GM12878 (cell line): ENCODE results near the gene CTPS1. TPM values are rescaled to one million over a fixed set of nuclear protein-coding genes. Genes with fewer than 3 reads are reported as not detected.

ENCODE experiments used
- ATAC-seq: fragments of 200-7000 bp; cut with Tn5 transposase; 3 replicates; pipeline ENCODE4 v1.9.1; 2020; ENCODE audit warnings: mild to moderate bottlenecking, moderate library complexity
- BruUV-seq: library from RNA; stranded (reverse); fragments of 400-500 nt; replicated peaks from 2 replicates; lab custom pipeline; 2021; lab: Mats Ljungman, UMichigan
- CTCF ChIA-PET: fragments of 300-600 bp; sonication (Branson Sonifier 250); formaldehyde crosslinking; extraction: SDS; loops from one replicate; lab custom pipeline; 2021; ENCODE audit warnings: inconsistent platforms; lab: Yijun Ruan, JAX
- POLR2A ChIA-PET: fragments of 350-600 bp; formaldehyde crosslinking; extraction: SDS; loops from one replicate; lab custom pipeline; 2021; ENCODE audit warnings: inconsistent platforms; lab: Charles Lee
- RAD21 ChIA-PET: fragments of 300-600 bp; sonication (Branson Sonifier 250); formaldehyde crosslinking; loops from one replicate; lab custom pipeline; 2023; ENCODE audit warnings: antibody characterized with exemption; ENCODE audit not compliant: unreplicated experiment; lab: Charles Lee
- SMC1A ChIA-PET: fragments of 300-600 bp; sonication (Branson Sonifier 250); formaldehyde crosslinking; loops from one replicate; lab custom pipeline; 2023; ENCODE audit not compliant: unreplicated experiment, uncharacterized antibody; lab: Charles Lee
- DNase-seq: peaks from one replicate; pipeline ENCODE4 v3.0.0-alpha.2; 2011; ENCODE audit warnings: low read depth, low spot score
- FAIRE-seq: peaks from 3 replicates; lab custom pipeline; 2011; peaks lifted over from hg19 to GRCh38; lab: Jason Lieb, UNC
- H2AFZ ChIP-seq: 2 replicates; pipeline ENCODE4 v1.6.0; 2011; ENCODE audit warnings: low read depth, low read length, control low read depth; ENCODE audit not compliant: control insufficient read depth
- H3K27ac ChIP-seq: 2 replicates; pipeline ENCODE4 v1.5.1; 2011; ENCODE audit warnings: control low read depth; ENCODE audit not compliant: control insufficient read depth, insufficient read depth
- H3K27me3 ChIP-seq, 2 experiments: replicated peaks in 1 of 2; 2 replicates each; pipeline versions ENCODE4 v1.6.0 to v1.6.1; 2011; ENCODE audit warnings: low read length in 1 of 2; ENCODE audit not compliant: control insufficient read depth in 2 of 2, insufficient read depth in 2 of 2
- H3K36me3 ChIP-seq, 2 experiments: 2 replicates each; pipeline ENCODE4 v1.5.1; 2011; ENCODE audit warnings: low read length in 1 of 2; ENCODE audit not compliant: control insufficient read depth in 2 of 2, insufficient read depth in 2 of 2
- H3K4me1 ChIP-seq: 2 replicates; pipeline ENCODE4 v1.6.1; 2011; ENCODE audit warnings: mild to moderate bottlenecking, low read length, moderate library complexity, mixed read lengths; ENCODE audit not compliant: control insufficient read depth, insufficient read depth
- H3K4me2 ChIP-seq: 2 replicates; pipeline ENCODE4 v1.6.0; 2011; ENCODE audit warnings: control low read depth; ENCODE audit not compliant: control insufficient read depth, insufficient read depth
- H3K4me3 ChIP-seq: fragments of 200-600 bp; sonication (generic); 2 replicates; pipeline ENCODE4 v1.5.1; 2016
- H3K79me2 ChIP-seq: 2 replicates; pipeline ENCODE4 v1.6.0; 2011; ENCODE audit warnings: low read length; ENCODE audit not compliant: control insufficient read depth, insufficient read depth
- H3K9ac ChIP-seq: 2 replicates; pipeline ENCODE4 v1.8.0; 2011; ENCODE audit warnings: low read length, control low read depth, mixed read lengths; ENCODE audit not compliant: control insufficient read depth, insufficient read depth
- H3K9me3 ChIP-seq: replicated peaks from 3 replicates; pipeline ENCODE4 v1.5.1; 2011; ENCODE audit warnings: mild to moderate bottlenecking, low read length; ENCODE audit not compliant: control insufficient read depth, insufficient read depth
- H4K20me1 ChIP-seq: 2 replicates; pipeline ENCODE4 v1.6.0; 2011; ENCODE audit not compliant: control insufficient read depth, insufficient read depth
- CEBPB ChIP-seq, 2 experiments: fragments of 150-350 bp in 1 of 2; IDR thresholded peaks; 2 replicates each; pipeline ENCODE4 v1.6.1; 2012 to 2014; ENCODE audit warnings: low read depth in 2 of 2, low read length in 2 of 2, borderline replicate concordance in 1 of 2, inconsistent platforms in 1 of 2
- CREB1 ChIP-seq: IDR thresholded peaks from 2 replicates; pipeline ENCODE4 v1.6.1; 2012; ENCODE audit warnings: low read depth, mild to moderate bottlenecking, inconsistent platforms
- IRF5 ChIP-seq: fragments of 450-650 bp; IDR thresholded peaks from 2 replicates; pipeline ENCODE4 v1.6.1; 2017; ENCODE audit warnings: borderline replicate concordance
- RBBP5 ChIP-seq: fragments of 200-600 bp; sonication (generic); conservative IDR thresholded peaks from 2 replicates; pipeline ENCODE4 v1.6.1; 2016
- STAT1 ChIP-seq: fragments of 450-650 bp; conservative IDR thresholded peaks from 2 replicates; pipeline ENCODE4 v1.6.1; 2014; ENCODE audit warnings: antibody characterized with exemption, mild to moderate bottlenecking
- USF2 ChIP-seq: IDR thresholded peaks from 2 replicates; pipeline ENCODE4 v1.6.1; 2011; ENCODE audit warnings: low read depth, low read length, improper control_type of control experiment, borderline replicate concordance
- ZBTB11 ChIP-seq: fragments of 450-650 bp; formaldehyde crosslinking; IDR thresholded peaks from 2 replicates; pipeline ENCODE4 v1.5.0; 2022; ENCODE audit warnings: mild to moderate bottlenecking, missing genetic modification characterization
- WGBS: methylation state at CpG from one replicate; pipeline ENCODE4 v1.1.6; 2016; ENCODE audit warnings: low lambda C conversion rate; ENCODE audit not compliant: insufficient replicate concordance, insufficient coverage; ENCODE audit errors: missing lambda C conversion rate; 5-methylcytosine and 5-hydroxymethylcytosine counted together
- in situ Hi-C: fragments of 300-500 bp; cut with MboI; formaldehyde crosslinking; loops from 9 replicates; pipeline ENCODE4 v1.14.3; 2018; ENCODE audit warnings: mixed read lengths
- intact Hi-C: fragments of 100-400 bp; cut with micrococcal nuclease; formaldehyde crosslinking; loops from one replicate; pipeline ENCODE4 v1.14.2; 2022; ENCODE audit not compliant: unreplicated experiment
- polyA plus RNA-seq, 11 experiments: library from polyadenylated mRNA; depleted of rRNA in 4 of 11; unstranded in 6 of 11; stranded (reverse) in 5 of 11; fragments of >200 nt; fragmentation: Nextera tagmentation in 4 of 11; fragmentation: Illumina TruSeq in 1 of 11; extraction: Ambion mirVana in 4 of 11; extraction: Trizol in 1 of 11; gene quantifications; 1 replicate in 1 of 11; 2 replicates in 10 of 11; pipeline versions ENCODE4 v1.2.1 to v1.2.3, GENCODE V29; 2011 to 2016; ENCODE audit warnings: inconsistent platforms in 2 of 11, missing spikeins in 2 of 11, low read depth in 1 of 11
- total RNA-seq, 4 experiments: library from RNA; depleted of rRNA in 3 of 4; stranded (reverse); fragments of >200 nt in 3 of 4; fragmentation: Illumina TruSeq in 1 of 4; extraction: Trizol in 1 of 4; gene quantifications; 2 replicates each; pipeline versions ENCODE4 v1.2.1 to v1.2.3, GENCODE V29; 2013 to 2021

Gene CTPS1
- total and polyA plus RNA-seq, 10 of the 15 experiments (the other 5 are each of a cell fraction or from before 2014, with no cell fraction given) = 27.5 to 106 (median 62.8) TPM

GRCh38 chr1:41024953-41025352 is 45.5 kb downstream of the CTPS1 start:
- in situ Hi-C loops = no loop called here
- RAD21 ChIA-PET = no interaction called here
- no peak overlapping the region for H3K4me3 ChIP-seq
- TF ChIP-seq CEBPB (IDR thresholded peaks at IDR 0.05; ENCODE audit: borderline replicate concordance in 1 of 2, low read depth in 2 of 2, low read length in 2 of 2) (no peak), STAT1 (no peak)
- TF ChIP-seq, all 136 proteins: peak for 0
- ATAC-seq = no peak
- ChIA-PET SMC1A (no interaction called here), POLR2A (interaction anchor here (0.6 kb wide), 1 partner anchor 131 kb away, joined by 4 read pairs; no protein-coding TSS in a partner anchor), CTCF (interaction anchor here (1.0 kb wide), 1 partner anchor 21 kb away, joined by 3 read pairs; no protein-coding TSS in a partner anchor)
- Histone ChIP-seq H3K36me3 (peaks cover 5 to 7% of the 10 kb centered on the region in 2 experiments), H3K4me2 (no peak overlapping the region), H3K27ac (no peak overlapping the region), H3K27me3 (no peaks in the 10 kb centered on the region), H3K9ac (no peak overlapping the region), H3K4me1 (no peaks in the 10 kb centered on the region), H3K9me3 (no peaks in the 10 kb centered on the region), H4K20me1 (no peaks in the 10 kb centered on the region), H2AFZ (no peak overlapping the region), H3K79me2 (no peaks in the 10 kb centered on the region)
- intact Hi-C loops = no loop called here
- DNase-seq = no peak
- BruUV-seq = TSS peak; percentile 32
- 100% methylated on average over 2 of the region's 2 CpGs for WGBS
- no peak for FAIRE-seq

DNA sequence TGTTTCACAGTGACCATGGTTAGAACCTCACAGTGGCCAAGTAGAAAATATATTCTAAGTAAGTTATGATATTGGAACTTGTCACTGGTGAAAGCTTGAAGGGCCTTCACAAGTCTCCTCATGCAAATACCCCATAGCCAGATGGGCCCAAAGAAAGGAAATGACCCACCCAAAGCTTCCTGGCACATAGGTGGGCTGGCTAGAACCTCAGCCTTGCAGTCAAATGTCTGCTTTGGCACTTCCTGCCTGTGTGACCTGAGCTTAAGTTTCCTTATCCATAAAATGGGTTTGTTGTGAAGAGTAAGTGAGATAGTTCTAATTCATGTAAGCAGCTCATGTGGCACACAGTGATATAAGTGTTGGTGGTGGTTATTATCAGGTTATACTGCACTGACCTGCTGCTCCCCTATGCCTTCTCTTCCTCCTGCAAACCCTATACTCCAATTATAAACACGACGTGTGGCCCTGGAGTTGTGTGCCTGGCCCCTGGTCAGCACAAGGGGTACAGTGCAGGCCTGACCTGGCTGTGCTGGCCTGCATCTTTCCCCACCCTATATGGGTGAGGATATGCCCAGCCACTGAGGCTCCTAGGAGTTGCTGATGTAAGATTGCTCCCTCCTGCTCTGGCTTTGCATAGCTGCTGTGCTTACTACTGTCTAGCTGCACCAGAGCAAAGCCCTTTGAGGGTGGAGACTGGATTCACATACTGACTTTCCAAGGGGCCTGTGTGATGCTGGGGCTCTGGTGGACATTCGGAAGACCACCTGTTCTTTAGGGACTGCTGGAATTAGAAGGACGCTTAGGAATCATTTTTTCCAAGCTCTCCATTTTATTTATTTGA is 46.7 kb downstream of the CTPS1 start:
- Histone ChIP-seq H2AFZ (no peak overlapping the region), H3K9ac (no peak overlapping the region), H3K27ac (no peak overlapping the region), H3K36me3 (peaks cover 5 to 11% of the 10 kb centered on the region in 2 experiments), H3K4me1 (no peaks in the 10 kb centered on the region), H3K27me3 (no peaks in the 10 kb centered on the region), H4K20me1 (no peaks in the 10 kb centered on the region), H3K79me2 (no peaks in the 10 kb centered on the region), H3K9me3 (no peaks in the 10 kb centered on the region), H3K4me3 (no peak overlapping the region), H3K4me2 (no peak overlapping the region)
- no peak for FAIRE-seq
- in situ Hi-C loops = no loop called here
- ChIA-PET SMC1A (interaction anchor here (2.5 kb wide), 1 partner anchor 12 kb away, joined by 7 read pairs; no protein-coding TSS in a partner anchor), RAD21 (no interaction called here), CTCF (interaction anchor here (1.1 kb wide), 1 partner anchor 76 kb away, joined by 3 read pairs; no protein-coding TSS in a partner anchor), POLR2A (no interaction called here)
- no peak for DNase-seq
- intact Hi-C loops = no loop called here
- 36% methylated on average over 4 of the region's 4 CpGs for WGBS
- BruUV-seq = no TSS peak
- TF ChIP-seq CREB1 (no peak), IRF5 (no peak), ZBTB11 (CRISPR knock-in tag) (no peak), RBBP5 (no peak), USF2 (no peak)
- no peak; the same call in 2 of the 3 replicates for ATAC-seq
